ENCODE results near the gene CTLA4. TPM values are rescaled to one million over a fixed set of nuclear protein-coding genes. Genes with fewer than 3 reads are reported as not detected.

The CTLA4 gene
- not detected in 2 replicates for total RNA-seq (2022)
- Bru-seq, nascent RNA, result not detected
- BruChase-seq, experiment 1, labeled RNA remaining after a 6-hour chase, result not detected
- BruChase-seq, experiment 2, labeled RNA remaining after a 2-hour chase, result percentile 10 among the genes with signal in this experiment
- long read RNA-seq, result 0 reads

DNA sequence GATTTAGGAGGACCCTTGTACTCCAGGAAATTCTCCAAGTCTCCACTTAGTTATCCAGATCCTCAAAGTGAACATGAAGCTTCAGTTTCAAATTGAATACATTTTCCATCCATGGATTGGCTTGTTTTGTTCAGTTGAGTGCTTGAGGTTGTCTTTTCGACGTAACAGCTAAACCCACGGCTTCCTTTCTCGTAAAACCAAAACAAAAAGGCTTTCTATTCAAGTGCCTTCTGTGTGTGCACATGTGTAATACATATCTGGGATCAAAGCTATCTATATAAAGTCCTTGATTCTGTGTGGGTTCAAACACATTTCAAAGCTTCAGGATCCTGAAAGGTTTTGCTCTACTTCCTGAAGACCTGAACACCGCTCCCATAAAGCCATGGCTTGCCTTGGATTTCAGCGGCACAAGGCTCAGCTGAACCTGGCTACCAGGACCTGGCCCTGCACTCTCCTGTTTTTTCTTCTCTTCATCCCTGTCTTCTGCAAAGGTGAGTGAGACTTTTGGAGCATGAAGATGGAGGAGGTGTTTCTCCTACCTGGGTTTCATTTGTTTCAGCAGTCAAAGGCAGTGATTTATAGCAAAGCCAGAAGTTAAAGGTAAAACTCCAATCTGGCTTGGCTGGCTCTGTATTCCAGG is at the start of gene CTLA4:
CTLA4 (plus strand) TSS at position 211 of the 640 bp plus-strand sequence; CDS start at position 383, 172 bp downstream.
- CTCF ChIA-PET, result interaction anchor here (1.0 kb wide), 1 partner anchor 42 kb away, joined by 5 read pairs; no protein-coding TSS in a partner anchor

DNA sequence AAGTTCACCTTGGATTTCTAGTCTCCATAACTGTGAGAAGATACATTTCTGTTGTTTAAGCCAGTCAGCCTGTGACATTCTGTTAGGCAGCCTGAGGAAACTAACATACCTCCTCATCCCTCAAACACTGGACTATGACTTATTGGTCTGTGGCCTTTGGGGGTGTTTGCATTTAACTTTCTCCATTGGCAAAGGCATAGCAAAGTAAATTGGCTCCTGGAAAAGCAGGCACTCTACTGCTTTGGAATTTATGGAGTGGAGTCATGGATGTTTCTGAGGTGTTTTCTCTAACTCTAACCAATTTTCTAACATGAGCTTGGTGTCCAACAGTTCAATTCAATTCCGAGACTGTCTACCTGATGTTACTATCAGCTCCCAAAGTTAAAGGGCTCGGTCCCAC is 48.9 kb upstream of the CTLA4 start:
- TF ChIP-seq, protein P1, sequence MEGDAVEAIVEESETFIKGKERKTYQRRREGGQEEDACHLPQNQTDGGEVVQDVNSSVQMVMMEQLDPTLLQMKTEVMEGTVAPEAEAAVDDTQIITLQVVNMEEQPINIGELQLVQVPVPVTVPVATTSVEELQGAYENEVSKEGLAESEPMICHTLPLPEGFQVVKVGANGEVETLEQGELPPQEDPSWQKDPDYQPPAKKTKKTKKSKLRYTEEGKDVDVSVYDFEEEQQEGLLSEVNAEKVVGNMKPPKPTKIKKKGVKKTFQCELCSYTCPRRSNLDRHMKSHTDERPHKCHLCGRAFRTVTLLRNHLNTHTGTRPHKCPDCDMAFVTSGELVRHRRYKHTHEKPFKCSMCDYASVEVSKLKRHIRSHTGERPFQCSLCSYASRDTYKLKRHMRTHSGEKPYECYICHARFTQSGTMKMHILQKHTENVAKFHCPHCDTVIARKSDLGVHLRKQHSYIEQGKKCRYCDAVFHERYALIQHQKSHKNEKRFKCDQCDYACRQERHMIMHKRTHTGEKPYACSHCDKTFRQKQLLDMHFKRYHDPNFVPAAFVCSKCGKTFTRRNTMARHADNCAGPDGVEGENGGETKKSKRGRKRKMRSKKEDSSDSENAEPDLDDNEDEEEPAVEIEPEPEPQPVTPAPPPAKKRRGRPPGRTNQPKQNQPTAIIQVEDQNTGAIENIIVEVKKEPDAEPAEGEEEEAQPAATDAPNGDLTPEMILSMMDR (IDR thresholded peaks at IDR 0.05; ENCODE audit: unreplicated experiment), result no peak
- no peak for DNase-seq
- Mint-ChIP-seq H3K27ac (ENCODE audit: unreplicated experiment) (no peak overlapping the region), H3K27me3 (ENCODE audit: unreplicated experiment) (no peaks in the 10 kb centered on the region), H3K4me1 (ENCODE audit: low read depth, unreplicated experiment) (peaks cover 38% of the 10 kb centered on the region), H3K36me3 (ENCODE audit: insufficient read depth, unreplicated experiment) (no peaks in the 10 kb centered on the region), H3K9me3 (ENCODE audit: low read depth, unreplicated experiment) (no peaks in the 10 kb centered on the region), H3K4me3 (ENCODE audit: low read depth, unreplicated experiment) (no peak overlapping the region)
- CTCF ChIA-PET, result no interaction called here
- BruUV-seq (replicated peaks), result no TSS peak
- intact Hi-C loops (cut with micrococcal nuclease; ENCODE audit: unreplicated experiment), result loop anchor here (5.0 to 10.0 kb wide), 2 partner anchors 591 to 1234 kb away; no protein-coding TSS in a partner anchor

More for the DNA sequence above, at the start of gene CTLA4:
- DNase-seq, result no peak
- no peak within 1 kb of the TSS for H3K4me3 Mint-ChIP-seq (ENCODE audit: low read depth, unreplicated experiment)
- TF ChIP-seq, protein P1 (IDR thresholded peaks at IDR 0.05; ENCODE audit: unreplicated experiment), result no peak
- H3K9me3 Mint-ChIP-seq (ENCODE audit: low read depth, unreplicated experiment), result peaks cover 3% of the 10 kb centered on the region
- H3K36me3 Mint-ChIP-seq (ENCODE audit: insufficient read depth, unreplicated experiment), result no peaks in the 10 kb centered on the region
- intact Hi-C loops (cut with micrococcal nuclease; ENCODE audit: unreplicated experiment), result no loop called here
- no TSS peak for BruUV-seq (replicated peaks)
- H3K27ac Mint-ChIP-seq (ENCODE audit: unreplicated experiment), result no peak within 1 kb of the TSS
- no peaks in the 10 kb centered on the region for H3K4me1 Mint-ChIP-seq (ENCODE audit: low read depth, unreplicated experiment)
- peaks cover 61% of the 10 kb centered on the region for H3K27me3 Mint-ChIP-seq (ENCODE audit: unreplicated experiment)

DNA sequence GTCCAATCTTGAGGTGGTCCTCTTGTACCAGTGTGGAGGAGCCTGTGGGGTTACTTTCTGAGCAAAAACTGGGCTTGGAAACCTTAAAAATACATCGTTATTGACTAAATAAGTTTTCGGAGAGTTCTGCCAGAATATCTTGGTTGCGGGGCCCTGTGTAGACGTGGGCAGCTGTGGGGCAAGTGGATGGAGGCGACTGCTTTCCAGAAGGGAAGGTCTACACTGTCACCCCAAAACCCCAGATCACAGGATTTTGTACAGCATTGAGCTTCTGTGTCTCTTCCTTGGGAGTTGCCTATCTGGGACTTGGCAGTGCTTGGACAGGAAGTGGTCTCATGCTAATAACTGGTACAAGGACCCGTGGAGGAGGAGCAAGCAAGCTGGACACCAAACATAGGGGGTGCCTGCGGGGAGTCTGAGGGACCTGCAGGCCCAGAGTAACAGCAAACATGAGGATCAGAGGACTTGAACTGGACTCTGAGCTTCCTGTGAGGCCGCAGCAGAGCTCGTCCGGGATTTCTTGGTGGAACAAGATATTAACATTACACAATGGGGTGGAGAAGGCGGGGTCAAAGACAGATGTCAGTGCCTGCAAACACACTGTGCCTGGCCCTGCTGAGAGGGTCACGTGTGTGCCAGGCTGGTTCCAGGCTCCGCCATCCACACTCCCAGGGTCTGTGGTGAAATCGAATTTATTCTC is 48.0 kb upstream of the CTLA4 start:
- CTCF ChIA-PET, result interaction anchor here (0.6 to 1.5 kb wide), 2 partner anchors 54 to 275 kb away, joined by 3 to 4 read pairs; no protein-coding TSS in a partner anchor
- Mint-ChIP-seq H3K27me3 (ENCODE audit: unreplicated experiment) (no peaks in the 10 kb centered on the region), H3K9me3 (ENCODE audit: low read depth, unreplicated experiment) (no peaks in the 10 kb centered on the region), H3K27ac (ENCODE audit: unreplicated experiment) (no peak overlapping the region), H3K4me3 (ENCODE audit: low read depth, unreplicated experiment) (no peak overlapping the region), H3K36me3 (ENCODE audit: insufficient read depth, unreplicated experiment) (no peaks in the 10 kb centered on the region), H3K4me1 (ENCODE audit: low read depth, unreplicated experiment) (peaks cover 29% of the 10 kb centered on the region)
- BruUV-seq (replicated peaks), result no TSS peak
- intact Hi-C loops (cut with micrococcal nuclease; ENCODE audit: unreplicated experiment), result loop anchor here (5.0 to 10.0 kb wide), 2 partner anchors 592 to 1235 kb away; no protein-coding TSS in a partner anchor
- TF ChIP-seq, protein P1 (IDR thresholded peaks at IDR 0.05; ENCODE audit: unreplicated experiment), result no peak
- DNase-seq, result no peak

DNA sequence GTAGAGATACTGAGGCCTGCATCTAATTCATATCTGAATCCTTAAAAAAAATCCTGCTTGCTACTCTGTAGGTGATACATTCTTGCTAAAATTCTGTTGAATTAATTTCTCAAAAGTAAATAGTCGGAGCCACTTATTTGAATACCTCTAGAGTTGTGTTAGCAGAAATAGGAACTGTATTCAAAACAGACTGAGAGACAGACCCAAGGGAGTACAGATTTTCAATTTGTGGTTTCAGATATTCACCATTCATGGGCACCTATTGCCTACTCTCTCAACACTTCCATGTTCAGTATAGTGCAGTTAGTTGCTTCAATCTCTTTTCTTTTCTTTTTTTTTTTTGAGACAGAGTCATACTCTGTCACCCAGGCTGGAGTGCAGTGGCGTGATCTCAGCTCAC is 46.6 kb upstream of the CTLA4 start:
- intact Hi-C loops (cut with micrococcal nuclease; ENCODE audit: unreplicated experiment), result no loop called here
- TF ChIP-seq, protein P1 (IDR thresholded peaks at IDR 0.05; ENCODE audit: unreplicated experiment), result no peak
- Mint-ChIP-seq H3K36me3 (ENCODE audit: insufficient read depth, unreplicated experiment) (no peaks in the 10 kb centered on the region), H3K27ac (ENCODE audit: unreplicated experiment) (no peak overlapping the region), H3K27me3 (ENCODE audit: unreplicated experiment) (no peaks in the 10 kb centered on the region), H3K4me1 (ENCODE audit: low read depth, unreplicated experiment) (peaks cover 15% of the 10 kb centered on the region), H3K4me3 (ENCODE audit: low read depth, unreplicated experiment) (no peak overlapping the region), H3K9me3 (ENCODE audit: low read depth, unreplicated experiment) (no peaks in the 10 kb centered on the region)
- no TSS peak for BruUV-seq (replicated peaks)
- CTCF ChIA-PET, result no interaction called here
- DNase-seq, result no peak

Measured in Calu3 (cell line).